Activated naive CD8-positive, alpha-beta T cell treated with anti-CD3 and anti-CD28 coated beads for 36 hours (primary cell): Measurements from ENCODE around the gene RETREG1. TPM values are rescaled to one million over a fixed set of nuclear protein-coding genes. Genes with fewer than 3 reads are reported as not detected.
"Not testable (repeated sequence)": the region's sequence is repeated elsewhere in the genome, so short reads cannot be mapped to it uniquely, and the experiment has no call there.

Source experiments
- DNase-seq: peaks from one replicate; pipeline ENCODE4 v3.0.0; 2021
- H3K27ac Mint-ChIP-seq: one replicate; pipeline ENCODE4 v1.8.0; 2022; ENCODE audit warnings: mild to moderate bottlenecking, moderate library complexity, mixed read lengths
- H3K27me3 Mint-ChIP-seq: one replicate; pipeline ENCODE4 v1.8.0; 2022; ENCODE audit warnings: mild to moderate bottlenecking, mixed read lengths
- H3K36me3 Mint-ChIP-seq: one replicate; pipeline ENCODE4 v1.8.0; 2021; ENCODE audit warnings: mild to moderate bottlenecking, mixed read lengths
- H3K4me1 Mint-ChIP-seq: one replicate; pipeline ENCODE4 v1.8.0; 2021; ENCODE audit warnings: mixed read lengths
- H3K4me3 Mint-ChIP-seq: one replicate; pipeline ENCODE4 v1.8.0; 2022; ENCODE audit warnings: mild to moderate bottlenecking, moderate library complexity, mixed read lengths
- H3K9me3 Mint-ChIP-seq: one replicate; pipeline ENCODE4 v1.8.0; 2022; ENCODE audit warnings: mixed read lengths
- total RNA-seq, 2 experiments: library from RNA; stranded (reverse); gene quantifications; one replicate each; pipeline ENCODE4 v1.2.3, GENCODE V29; 2021

RETREG1 gene
- total RNA-seq, 2 experiments from 2014 or later = 25.1 to 27.3 TPM

DNA sequence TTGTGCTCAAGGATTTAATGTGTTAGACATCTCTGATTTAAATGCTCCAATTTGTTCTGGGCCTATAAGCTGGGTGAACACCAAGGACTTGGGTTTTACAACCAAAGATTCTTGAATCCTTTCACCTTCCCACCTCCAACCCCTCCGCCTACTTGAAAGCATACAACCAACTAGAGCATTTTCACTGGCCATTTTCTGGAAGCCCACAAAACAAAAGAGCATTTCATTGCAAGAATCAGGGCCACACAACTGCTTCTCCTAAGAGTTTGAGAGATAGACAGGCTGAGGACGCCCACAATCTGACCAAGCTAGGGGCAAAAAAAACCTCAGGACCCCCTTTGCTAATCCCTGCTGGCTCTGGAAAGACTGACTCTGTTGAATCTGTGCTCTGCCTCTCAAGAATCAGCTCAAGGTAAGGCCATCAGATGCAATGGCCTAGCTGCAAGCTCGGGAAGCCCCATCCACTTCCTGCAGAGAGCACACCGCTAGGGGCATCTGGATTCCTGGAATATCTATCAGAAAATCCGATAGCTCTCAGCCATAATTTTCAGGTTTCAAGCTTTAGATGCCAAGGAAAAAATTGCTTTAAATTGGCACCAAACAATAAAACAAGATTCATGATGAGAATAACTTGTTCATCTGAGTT, 57.7 kb downstream of the RETREG1 start:
- DNase-seq = no peak
- H3K27ac Mint-ChIP-seq = no peak overlapping the region
- H3K36me3 Mint-ChIP-seq = peaks cover 20% of the 10 kb centered on the region
- H3K27me3 Mint-ChIP-seq = no peaks in the 10 kb centered on the region
- no peak overlapping the region for H3K4me3 Mint-ChIP-seq
- peaks cover 21% of the 10 kb centered on the region for H3K4me1 Mint-ChIP-seq
- H3K9me3 Mint-ChIP-seq = no peaks in the 10 kb centered on the region

GRCh38 chr5:16557477-16557876, 59.3 kb downstream of the RETREG1 start:
- no peak overlapping the region for H3K27ac Mint-ChIP-seq

GRCh38 chr5:16554110-16554509, 62.7 kb downstream of the RETREG1 start:
- Mint-ChIP-seq H3K27me3 (no peaks in the 10 kb centered on the region), H3K9me3 (no peaks in the 10 kb centered on the region), H3K4me1 (peaks cover 32% of the 10 kb centered on the region), H3K27ac (no peak overlapping the region), H3K36me3 (peaks cover 13% of the 10 kb centered on the region), H3K4me3 (no peak overlapping the region)
- no peak for DNase-seq

More at GRCh38 chr5:16557477-16557876, 59.3 kb downstream of the RETREG1 start:
- no peaks in the 10 kb centered on the region for H3K9me3 Mint-ChIP-seq
- no peak overlapping the region for H3K4me3 Mint-ChIP-seq
- DNase-seq = no peak
- peaks cover 28% of the 10 kb centered on the region for H3K4me1 Mint-ChIP-seq
- peaks cover 20% of the 10 kb centered on the region for H3K36me3 Mint-ChIP-seq
- no peaks in the 10 kb centered on the region for H3K27me3 Mint-ChIP-seq

- no peak overlapping the region for H3K27ac Mint-ChIP-seq
- no peak overlapping the region for H3K4me3 Mint-ChIP-seq
- peak; percentile 62 for DNase-seq
- peaks cover 23% of the 10 kb centered on the region for H3K4me1 Mint-ChIP-seq
- H3K36me3 Mint-ChIP-seq = peaks cover 11% of the 10 kb centered on the region
- H3K9me3 Mint-ChIP-seq = no peaks in the 10 kb centered on the region
- H3K27me3 Mint-ChIP-seq = no peaks in the 10 kb centered on the region
Observed at GRCh38 chr5:16552666-16553343, 64.0 kb downstream of the RETREG1 start.

GRCh38 chr5:16551628-16552027, 65.2 kb downstream of the RETREG1 start:
- H3K27me3 Mint-ChIP-seq = no peaks in the 10 kb centered on the region
- no peak overlapping the region for H3K27ac Mint-ChIP-seq
- no peaks in the 10 kb centered on the region for H3K9me3 Mint-ChIP-seq
- H3K4me1 Mint-ChIP-seq = peaks cover 27% of the 10 kb centered on the region
- H3K4me3 Mint-ChIP-seq = no peak overlapping the region
- peaks cover 4% of the 10 kb centered on the region for H3K36me3 Mint-ChIP-seq
- no peak for DNase-seq

- Mint-ChIP-seq H3K9me3 (no peaks in the 10 kb centered on the region), H3K36me3 (peaks cover 2% of the 10 kb centered on the region), H3K27me3 (no peaks in the 10 kb centered on the region), H3K27ac (no peak overlapping the region), H3K4me1 (peaks cover 30% of the 10 kb centered on the region), H3K4me3 (no peak overlapping the region)
- peak; percentile 37 for DNase-seq
Observed at GRCh38 chr5:16550316-16550952, 66.4 kb downstream of the RETREG1 start.

- H3K27me3 Mint-ChIP-seq = no peaks in the 10 kb centered on the region
- H3K36me3 Mint-ChIP-seq = peaks cover 2% of the 10 kb centered on the region
- no peak overlapping the region for H3K4me3 Mint-ChIP-seq
- H3K4me1 Mint-ChIP-seq = peaks cover 31% of the 10 kb centered on the region
- DNase-seq = no peak
- no peak overlapping the region for H3K27ac Mint-ChIP-seq
- no peaks in the 10 kb centered on the region for H3K9me3 Mint-ChIP-seq
Observed at GRCh38 chr5:16549491-16550206, 67.1 kb downstream of the RETREG1 start.

GRCh38 chr5:16548812-16549211, 68.0 kb downstream of the RETREG1 start:
- Mint-ChIP-seq H3K36me3 (peaks cover 2% of the 10 kb centered on the region), H3K4me1 (peaks cover 36% of the 10 kb centered on the region), H3K9me3 (no peaks in the 10 kb centered on the region), H3K27me3 (no peaks in the 10 kb centered on the region), H3K27ac (no peak overlapping the region), H3K4me3 (no peak overlapping the region)
- no peak for DNase-seq

GRCh38 chr5:16548115-16548514, 68.7 kb downstream of the RETREG1 start:
- Mint-ChIP-seq H3K4me3 (no peak overlapping the region), H3K36me3 (peaks cover 2% of the 10 kb centered on the region), H3K9me3 (no peaks in the 10 kb centered on the region), H3K27me3 (no peaks in the 10 kb centered on the region), H3K4me1 (peaks cover 38% of the 10 kb centered on the region), H3K27ac (no peak overlapping the region)
- DNase-seq = no peak

- no peak for DNase-seq
- peaks cover 37% of the 10 kb centered on the region for H3K4me1 Mint-ChIP-seq
- H3K36me3 Mint-ChIP-seq = no peaks in the 10 kb centered on the region
- no peaks in the 10 kb centered on the region for H3K9me3 Mint-ChIP-seq
- H3K4me3 Mint-ChIP-seq = no peak overlapping the region
- no peak overlapping the region for H3K27ac Mint-ChIP-seq
- H3K27me3 Mint-ChIP-seq = no peaks in the 10 kb centered on the region
Observed at GRCh38 chr5:16547200-16547842, 69.5 kb downstream of the RETREG1 start.

GRCh38 chr5:16546732-16547131, 70.1 kb downstream of the RETREG1 start:
- no peaks in the 10 kb centered on the region for H3K36me3 Mint-ChIP-seq
- no peak overlapping the region for H3K27ac Mint-ChIP-seq
- peaks cover 40% of the 10 kb centered on the region for H3K4me1 Mint-ChIP-seq
- no peak overlapping the region for H3K4me3 Mint-ChIP-seq
- H3K27me3 Mint-ChIP-seq = no peaks in the 10 kb centered on the region
- DNase-seq = no peak
- no peaks in the 10 kb centered on the region for H3K9me3 Mint-ChIP-seq

- H3K4me1 Mint-ChIP-seq = peaks cover 47% of the 10 kb centered on the region
- no peaks in the 10 kb centered on the region for H3K9me3 Mint-ChIP-seq
- H3K27me3 Mint-ChIP-seq = no peaks in the 10 kb centered on the region
- H3K27ac Mint-ChIP-seq = no peak overlapping the region
- no peak for DNase-seq
- H3K36me3 Mint-ChIP-seq = no peaks in the 10 kb centered on the region
- no peak overlapping the region for H3K4me3 Mint-ChIP-seq
Observed at GRCh38 chr5:16544607-16545374, 72.0 kb downstream of the RETREG1 start.

DNA sequence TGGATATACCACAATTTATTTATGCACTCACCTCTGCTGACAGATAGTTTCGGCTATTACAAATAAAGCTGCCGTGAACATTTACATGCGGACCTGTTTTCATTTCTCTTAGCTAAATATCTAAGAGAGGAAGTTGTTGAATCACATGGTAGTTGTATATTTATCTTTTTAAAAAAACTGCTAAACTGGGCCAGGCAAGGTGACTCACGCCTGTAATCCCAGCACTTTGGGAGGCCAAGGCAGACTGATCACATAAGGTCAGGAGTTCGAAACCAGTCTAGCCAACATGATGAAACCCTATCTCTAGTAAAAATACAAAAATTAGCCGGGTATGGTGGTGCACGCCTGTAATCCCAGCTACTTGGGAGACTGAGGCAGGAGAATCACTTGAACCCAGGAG, 73.6 kb downstream of the RETREG1 start:
- not testable (repeated sequence) for H3K27ac Mint-ChIP-seq, H3K36me3 Mint-ChIP-seq
- peaks cover 46% of the 10 kb centered on the region for H3K4me1 Mint-ChIP-seq

DNA sequence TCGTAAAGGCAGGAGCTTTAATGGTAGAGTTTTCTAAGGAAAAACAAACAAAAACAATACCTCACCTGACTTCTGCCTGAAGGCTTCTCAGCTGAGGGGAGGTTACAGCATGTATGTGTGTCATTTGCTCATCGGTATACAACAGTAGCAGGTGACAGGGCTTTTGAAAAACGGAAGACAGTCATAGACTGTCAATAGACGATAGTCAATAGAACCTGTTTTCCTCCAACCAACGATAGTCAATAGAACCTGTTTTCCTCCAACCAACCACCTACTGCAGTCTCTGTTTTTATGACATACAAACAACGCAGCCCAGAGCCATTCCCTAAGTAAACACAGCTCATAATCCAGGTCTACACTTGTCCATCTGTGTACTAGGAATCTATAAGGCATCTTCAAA, 74.6 kb downstream of the RETREG1 start:
- H3K4me3 Mint-ChIP-seq = no peak overlapping the region
- no peaks in the 10 kb centered on the region for H3K9me3 Mint-ChIP-seq
- H3K36me3 Mint-ChIP-seq = no peaks in the 10 kb centered on the region
- no peaks in the 10 kb centered on the region for H3K27me3 Mint-ChIP-seq
- H3K27ac Mint-ChIP-seq = no peak overlapping the region
- DNase-seq = no peak
- peaks cover 49% of the 10 kb centered on the region for H3K4me1 Mint-ChIP-seq

More for the DNA sequence above, 73.6 kb downstream of the RETREG1 start:
- H3K27me3 Mint-ChIP-seq, DNase-seq, H3K4me3 Mint-ChIP-seq, H3K9me3 Mint-ChIP-seq: not testable (repeated sequence)
